Iris pigment epithelial cell (primary cell): Measurements from ENCODE around the gene PCGF6.
A peak's percentile ranks its signal among the peaks of the same experiment; 100 is the strongest.
"Not testable (repeated sequence)": the region's sequence is repeated elsewhere in the genome, so short reads cannot be mapped to it uniquely, and the experiment has no call there.

Experiments
- DNase-seq: peaks from one replicate; pipeline ENCODE4 v3.0.0-alpha.2; 2011; ENCODE audit warnings: low read depth

PCGF6 gene

GRCh38 chr10:103316087-103316486 lies 34.9 kb downstream of the PCGF6 start:
- no peak for DNase-seq

- DNase-seq: no peak
Observed at GRCh38 chr10:103310197-103310596, 40.7 kb downstream of the PCGF6 start.

GRCh38 chr10:103307594-103307993 lies 43.3 kb downstream of the PCGF6 start:
- DNase-seq: no peak

GRCh38 chr10:103295374-103296015 lies 55.4 kb downstream of the PCGF6 start:
- peak; percentile 88 for DNase-seq

GRCh38 chr10:103291588-103291987 lies 59.4 kb downstream of the PCGF6 start:
- no peak for DNase-seq

- no peak for DNase-seq
Observed at GRCh38 chr10:103287992-103288391, 62.9 kb downstream of the PCGF6 start.

- DNase-seq: peak; percentile 67
Observed at GRCh38 chr10:103284170-103284569, 66.8 kb downstream of the PCGF6 start.

- DNase-seq: no peak
Observed at GRCh38 chr10:103282961-103283360, 68.0 kb downstream of the PCGF6 start.

GRCh38 chr10:103281753-103282152 lies 69.2 kb downstream of the PCGF6 start:
- peak; percentile 35 for DNase-seq

GRCh38 chr10:103280506-103280905 lies 70.4 kb downstream of the PCGF6 start:
- DNase-seq: no peak

- no peak for DNase-seq
Observed at GRCh38 chr10:103280031-103280430, 70.9 kb downstream of the PCGF6 start.

- DNase-seq: peak; percentile 38
Observed at GRCh38 chr10:103278862-103279298, 72.1 kb downstream of the PCGF6 start.

- DNase-seq: no peak
Observed at GRCh38 chr10:103278537-103278823, 72.5 kb downstream of the PCGF6 start.

GRCh38 chr10:103277713-103278536 lies 73.0 kb downstream of the PCGF6 start:
- DNase-seq: no peak

GRCh38 chr10:103276896-103277712 lies 73.8 kb downstream of the PCGF6 start, which contains the start of gene INA:
Gene INA (plus strand): TSS chr10:103277138. CDS start chr10:103277212, 74 bp downstream.
- DNase-seq: peak; percentile 43

- DNase-seq: no peak
Observed at GRCh38 chr10:103276251-103276895, 74.6 kb downstream of the PCGF6 start.

GRCh38 chr10:103273041-103273441 lies 77.9 kb downstream of the PCGF6 start:
- DNase-seq: peak; percentile 94

- peak; percentile 78 for DNase-seq
Observed at GRCh38 chr10:103265717-103266329, 85.1 kb downstream of the PCGF6 start.

- DNase-seq: no peak
Observed at GRCh38 chr10:103262229-103262628, 88.7 kb downstream of the PCGF6 start.

GRCh38 chr10:103259989-103260388 lies 91.0 kb downstream of the PCGF6 start:
- DNase-seq: no peak

GRCh38 chr10:103258928-103259327 lies 92.0 kb downstream of the PCGF6 start:
- DNase-seq: not testable (repeated sequence)

- no peak for DNase-seq
Observed at GRCh38 chr10:103257812-103258211, 93.1 kb downstream of the PCGF6 start.
